ENCODE results near the gene ATP6V0D1. TPM values are rescaled to one million over a fixed set of nuclear protein-coding genes. Genes with fewer than 3 reads are reported as not detected.

Gene ATP6V0D1
- total RNA-seq, 1 donor from 2014 or later, result 73.5 TPM

DNA sequence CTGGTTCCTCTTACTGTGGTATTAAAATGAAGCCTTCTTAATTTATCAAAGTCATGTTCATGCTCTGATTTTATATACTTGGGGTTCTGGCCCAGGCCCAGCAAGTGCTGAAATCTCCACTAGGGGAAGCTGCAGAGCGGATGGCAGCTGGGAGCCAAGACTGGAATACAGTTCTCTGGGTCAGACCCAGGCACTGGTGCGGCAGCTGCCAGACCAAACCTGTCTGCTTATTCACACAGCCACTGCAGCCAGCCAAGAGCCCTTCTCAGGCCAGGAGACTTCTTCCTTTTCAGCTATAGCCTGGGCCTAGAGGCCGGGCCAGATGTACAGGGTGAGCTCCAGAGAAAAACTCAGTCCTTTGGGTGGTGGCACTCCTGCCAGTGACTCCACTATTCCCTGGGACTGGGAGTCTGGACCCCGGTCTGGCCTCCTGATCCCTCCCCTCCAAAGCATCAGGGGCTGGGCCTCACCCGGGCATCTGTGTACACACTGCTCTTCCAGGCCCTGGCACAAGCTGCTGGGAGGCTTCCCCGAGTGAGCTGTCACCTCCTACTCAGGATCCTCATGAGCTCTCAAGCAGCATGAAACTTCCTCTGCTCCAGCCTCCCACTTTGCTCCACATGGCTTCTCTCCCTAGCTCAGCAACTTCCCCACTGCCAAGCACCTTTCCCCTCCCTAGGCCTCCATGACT, 24.4 kb downstream of the ATP6V0D1 start:
- H3K4me3 Mint-ChIP-seq, result no peak overlapping the region
- no peak overlapping the region for H3K27ac Mint-ChIP-seq
- no peak for DNase-seq (ENCODE audit: extremely low spot score, unreplicated experiment)
- peaks cover 22% of the 10 kb centered on the region for H3K4me1 Mint-ChIP-seq (ENCODE audit: unreplicated experiment)
- H3K27me3 Mint-ChIP-seq, result no peaks in the 10 kb centered on the region
- TF ChIP-seq, protein P1, sequence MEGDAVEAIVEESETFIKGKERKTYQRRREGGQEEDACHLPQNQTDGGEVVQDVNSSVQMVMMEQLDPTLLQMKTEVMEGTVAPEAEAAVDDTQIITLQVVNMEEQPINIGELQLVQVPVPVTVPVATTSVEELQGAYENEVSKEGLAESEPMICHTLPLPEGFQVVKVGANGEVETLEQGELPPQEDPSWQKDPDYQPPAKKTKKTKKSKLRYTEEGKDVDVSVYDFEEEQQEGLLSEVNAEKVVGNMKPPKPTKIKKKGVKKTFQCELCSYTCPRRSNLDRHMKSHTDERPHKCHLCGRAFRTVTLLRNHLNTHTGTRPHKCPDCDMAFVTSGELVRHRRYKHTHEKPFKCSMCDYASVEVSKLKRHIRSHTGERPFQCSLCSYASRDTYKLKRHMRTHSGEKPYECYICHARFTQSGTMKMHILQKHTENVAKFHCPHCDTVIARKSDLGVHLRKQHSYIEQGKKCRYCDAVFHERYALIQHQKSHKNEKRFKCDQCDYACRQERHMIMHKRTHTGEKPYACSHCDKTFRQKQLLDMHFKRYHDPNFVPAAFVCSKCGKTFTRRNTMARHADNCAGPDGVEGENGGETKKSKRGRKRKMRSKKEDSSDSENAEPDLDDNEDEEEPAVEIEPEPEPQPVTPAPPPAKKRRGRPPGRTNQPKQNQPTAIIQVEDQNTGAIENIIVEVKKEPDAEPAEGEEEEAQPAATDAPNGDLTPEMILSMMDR (conservative IDR thresholded peaks at IDR 0.05), result peak; percentile 38
- H3K36me3 Mint-ChIP-seq, result no peaks in the 10 kb centered on the region
- H3K9me3 Mint-ChIP-seq, result no peaks in the 10 kb centered on the region

DNA sequence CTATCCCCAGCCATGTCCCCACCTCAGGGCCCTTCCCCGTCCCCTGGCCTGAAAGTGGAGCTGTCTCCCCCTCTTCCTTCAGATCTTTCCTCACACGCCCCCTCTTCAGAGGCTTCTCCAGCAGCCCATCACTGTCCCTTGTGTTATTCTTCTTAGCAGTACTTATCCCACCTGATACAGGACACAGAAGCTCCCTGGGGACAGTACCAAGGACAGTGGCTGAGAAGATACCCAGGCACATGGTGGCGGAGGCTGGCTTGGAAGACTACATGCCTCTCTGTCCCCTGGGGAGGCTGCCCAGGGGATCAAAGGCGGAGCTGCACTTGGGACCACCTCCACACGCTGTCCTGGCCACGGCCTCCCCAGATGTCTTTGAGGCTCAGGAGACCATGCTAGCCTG, 26.1 kb downstream of the ATP6V0D1 start:
- TF ChIP-seq, protein P1 (conservative IDR thresholded peaks at IDR 0.05), result no peak
- Mint-ChIP-seq H3K27ac (no peak overlapping the region), H3K4me1 (ENCODE audit: unreplicated experiment) (peaks cover 16% of the 10 kb centered on the region), H3K9me3 (no peaks in the 10 kb centered on the region), H3K27me3 (no peaks in the 10 kb centered on the region), H3K36me3 (no peaks in the 10 kb centered on the region), H3K4me3 (no peak overlapping the region)
- DNase-seq (ENCODE audit: extremely low spot score, unreplicated experiment), result no peak

DNA sequence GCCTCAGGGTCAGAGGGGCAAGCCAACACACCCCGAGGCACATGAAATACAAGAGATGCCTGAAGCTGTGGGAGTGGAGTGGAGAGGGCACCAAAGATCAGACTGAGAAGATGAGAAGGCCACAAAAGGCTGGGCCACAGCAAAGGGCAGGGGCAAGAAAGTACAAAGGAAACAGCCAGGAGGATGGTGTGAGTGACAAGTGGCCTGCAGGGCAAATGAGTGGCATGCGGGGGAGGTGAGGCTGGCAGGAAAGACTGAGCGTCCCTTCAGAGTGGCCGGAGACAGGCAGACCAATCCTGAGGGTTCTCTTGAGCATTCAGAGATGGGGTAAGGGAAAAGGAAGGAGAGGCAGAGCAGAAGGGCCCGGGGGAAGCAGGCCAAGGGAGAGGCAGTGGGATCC, 26.9 kb downstream of the ATP6V0D1 start:
- TF ChIP-seq, protein P1 (conservative IDR thresholded peaks at IDR 0.05), result no peak
- Mint-ChIP-seq H3K4me1 (ENCODE audit: unreplicated experiment) (peaks cover 16% of the 10 kb centered on the region), H3K27me3 (no peaks in the 10 kb centered on the region), H3K27ac (no peak overlapping the region), H3K4me3 (no peak overlapping the region), H3K9me3 (no peaks in the 10 kb centered on the region), H3K36me3 (peaks cover 5% of the 10 kb centered on the region)
- DNase-seq (ENCODE audit: extremely low spot score, unreplicated experiment), result no peak

DNA sequence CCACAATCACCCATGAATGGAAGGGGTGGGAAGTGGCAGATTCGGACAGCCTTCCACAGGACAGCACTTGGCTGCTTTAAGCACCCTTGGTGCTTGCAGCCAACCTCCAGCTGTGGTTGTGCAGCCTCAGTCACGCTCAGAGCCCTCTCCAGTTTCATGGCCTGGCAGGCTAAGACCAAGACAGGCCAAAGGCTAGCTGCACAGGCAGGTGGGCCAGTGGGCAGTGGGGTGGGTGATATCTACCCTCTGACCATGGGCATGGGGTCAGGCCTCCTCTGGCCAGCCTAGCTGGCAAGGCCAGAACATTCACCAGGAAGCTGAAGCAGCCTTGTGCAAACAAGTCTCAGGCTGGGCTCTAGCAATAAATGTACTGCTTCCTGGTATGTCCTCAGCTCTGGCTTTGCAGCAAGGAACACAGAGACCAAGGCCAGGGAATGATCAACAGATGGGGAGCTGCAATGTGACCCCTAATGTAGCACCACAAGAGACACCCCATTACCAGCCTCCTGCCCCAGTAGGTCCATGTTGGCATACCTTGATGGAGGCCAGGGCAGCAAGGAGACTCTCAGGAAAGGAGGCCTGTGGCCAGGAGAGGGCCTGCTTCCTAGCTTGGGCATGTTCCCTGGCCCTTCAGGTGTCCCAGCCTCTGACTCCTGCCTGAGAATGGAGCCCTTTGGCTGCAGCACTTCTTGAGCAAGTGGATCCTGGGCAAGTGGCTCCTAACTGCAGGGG, 29.1 kb downstream of the ATP6V0D1 start:
- H3K4me1 Mint-ChIP-seq (ENCODE audit: unreplicated experiment), result peaks cover 7% of the 10 kb centered on the region
- no peaks in the 10 kb centered on the region for H3K27me3 Mint-ChIP-seq
- DNase-seq (ENCODE audit: extremely low spot score, unreplicated experiment), result no peak
- no peak overlapping the region for H3K27ac Mint-ChIP-seq
- H3K4me3 Mint-ChIP-seq, result no peak overlapping the region
- H3K9me3 Mint-ChIP-seq, result no peaks in the 10 kb centered on the region
- peaks cover 5% of the 10 kb centered on the region for H3K36me3 Mint-ChIP-seq
- TF ChIP-seq, protein P1 (conservative IDR thresholded peaks at IDR 0.05), result no peak

DNA sequence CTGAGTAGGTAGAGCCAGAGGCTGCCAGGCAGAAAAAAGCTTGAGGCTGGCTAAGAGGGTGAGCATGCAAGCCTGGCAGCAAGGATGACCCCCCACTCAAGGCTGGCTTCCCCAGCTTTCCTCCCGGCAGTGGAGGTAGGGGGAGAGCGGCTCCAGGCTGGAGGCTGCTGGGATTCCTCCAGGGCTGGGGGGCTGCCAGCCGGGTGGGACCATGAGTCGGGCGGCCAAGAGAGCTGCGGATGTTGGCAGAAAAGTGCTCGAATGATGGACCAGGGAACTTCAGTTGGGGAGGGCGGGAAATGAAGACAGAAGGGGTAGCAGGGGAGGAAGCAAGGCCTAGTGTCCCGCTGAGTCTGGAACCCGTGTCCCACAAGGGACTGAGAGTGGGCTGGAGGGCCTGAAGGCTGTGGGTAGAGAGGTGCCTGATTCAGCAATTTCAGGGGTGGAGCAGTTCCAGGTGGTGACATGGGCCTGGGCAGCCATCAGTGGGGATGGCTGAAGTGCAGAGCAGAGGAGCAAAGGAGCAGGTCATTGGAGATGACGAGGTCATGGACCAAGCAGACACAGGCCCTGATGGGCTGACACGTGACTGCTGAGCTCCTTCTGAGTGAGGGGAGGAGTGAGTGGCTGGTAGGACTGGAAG, 29.8 kb downstream of the ATP6V0D1 start:
- peak overlapping the region; percentile 45 for H3K27ac Mint-ChIP-seq
- H3K4me3 Mint-ChIP-seq, result no peak overlapping the region
- no peaks in the 10 kb centered on the region for H3K9me3 Mint-ChIP-seq

More for the DNA sequence above, 29.8 kb downstream of the ATP6V0D1 start:
- Mint-ChIP-seq H3K36me3 (peaks cover 5% of the 10 kb centered on the region), H3K4me1 (ENCODE audit: unreplicated experiment) (peaks cover 11% of the 10 kb centered on the region), H3K27me3 (no peaks in the 10 kb centered on the region)
- TF ChIP-seq, protein P1 (conservative IDR thresholded peaks at IDR 0.05), result no peak
- no peak for DNase-seq (ENCODE audit: extremely low spot score, unreplicated experiment)

Data from type B pancreatic cell (in vitro differentiated cells).